Measurements from ENCODE around the gene DUOXA1.

DUOXA1 gene

GRCh38 chr15:45151998-45152828, 22.5 kb upstream of the DUOXA1 start:
- Histone ChIP-seq H3K9me3 (ENCODE audit: control insufficient read depth in 1 of 2, low read length in 2 of 2) (no peaks in the 10 kb centered on the region), H3K9ac (ENCODE audit: low read depth in 1 of 2, low read length in 2 of 2) (no peak overlapping the region), H3K27me3 (ENCODE audit: control insufficient read depth in 1 of 2, insufficient read depth in 2 of 2, low read length in 2 of 2) (no peaks in the 10 kb centered on the region), H3K36me3 (ENCODE audit: control insufficient read depth in 1 of 2, insufficient read depth in 2 of 2, low read length in 2 of 2) (no peaks in the 10 kb centered on the region), H3K27ac (ENCODE audit: low read depth, low read length) (no peak overlapping the region), H3K4me1 (ENCODE audit: control insufficient read depth in 1 of 2, insufficient read depth in 2 of 2, low read length in 2 of 2) (no peaks in the 10 kb centered on the region), H3K4me3 (ENCODE audit: low read depth in 1 of 2, low read length in 2 of 2) (no peak overlapping the region)

GRCh38 chr15:45150997-45151396, 21.3 kb upstream of the DUOXA1 start:
- Histone ChIP-seq H3K9ac (ENCODE audit: low read depth in 1 of 2, low read length in 2 of 2) (no peak overlapping the region), H3K4me1 (ENCODE audit: control insufficient read depth in 1 of 2, insufficient read depth in 2 of 2, low read length in 2 of 2) (no peaks in the 10 kb centered on the region), H3K9me3 (ENCODE audit: control insufficient read depth in 1 of 2, low read length in 2 of 2) (no peaks in the 10 kb centered on the region), H3K27ac (ENCODE audit: low read depth, low read length) (no peak overlapping the region), H3K4me3 (ENCODE audit: low read depth in 1 of 2, low read length in 2 of 2) (no peak overlapping the region), H3K36me3 (ENCODE audit: control insufficient read depth in 1 of 2, insufficient read depth in 2 of 2, low read length in 2 of 2) (no peaks in the 10 kb centered on the region), H3K27me3 (ENCODE audit: control insufficient read depth in 1 of 2, insufficient read depth in 2 of 2, low read length in 2 of 2) (no peaks in the 10 kb centered on the region)

- no peak overlapping the region for H3K27ac ChIP-seq (ENCODE audit: low read depth, low read length)
- H3K27me3 ChIP-seq (ENCODE audit: control insufficient read depth in 1 of 2, insufficient read depth in 2 of 2, low read length in 2 of 2): no peaks in the 10 kb centered on the region
- H3K9me3 ChIP-seq (ENCODE audit: control insufficient read depth in 1 of 2, low read length in 2 of 2): no peaks in the 10 kb centered on the region
- H3K4me1 ChIP-seq (ENCODE audit: control insufficient read depth in 1 of 2, insufficient read depth in 2 of 2, low read length in 2 of 2): no peaks in the 10 kb centered on the region
- H3K9ac ChIP-seq (ENCODE audit: low read depth in 1 of 2, low read length in 2 of 2): no peak overlapping the region
- H3K36me3 ChIP-seq (ENCODE audit: control insufficient read depth in 1 of 2, insufficient read depth in 2 of 2, low read length in 2 of 2): no peaks in the 10 kb centered on the region
- no peak overlapping the region for H3K4me3 ChIP-seq (ENCODE audit: low read depth in 1 of 2, low read length in 2 of 2)
Measured at GRCh38 chr15:45150481-45150880, 20.8 kb upstream of the DUOXA1 start.

- no peak overlapping the region for H3K9ac ChIP-seq (ENCODE audit: low read depth in 1 of 2, low read length in 2 of 2)
- no peaks in the 10 kb centered on the region for H3K4me1 ChIP-seq (ENCODE audit: control insufficient read depth in 1 of 2, insufficient read depth in 2 of 2, low read length in 2 of 2)
- H3K9me3 ChIP-seq (ENCODE audit: control insufficient read depth in 1 of 2, low read length in 2 of 2): no peaks in the 10 kb centered on the region
- H3K36me3 ChIP-seq (ENCODE audit: control insufficient read depth in 1 of 2, insufficient read depth in 2 of 2, low read length in 2 of 2): no peaks in the 10 kb centered on the region
- H3K4me3 ChIP-seq (ENCODE audit: low read depth in 1 of 2, low read length in 2 of 2): no peak overlapping the region
- no peak overlapping the region for H3K27ac ChIP-seq (ENCODE audit: low read depth, low read length)
- H3K27me3 ChIP-seq (ENCODE audit: control insufficient read depth in 1 of 2, insufficient read depth in 2 of 2, low read length in 2 of 2): no peaks in the 10 kb centered on the region
Measured at GRCh38 chr15:45149060-45149459, 19.4 kb upstream of the DUOXA1 start.

- no peaks in the 10 kb centered on the region for H3K9me3 ChIP-seq (ENCODE audit: control insufficient read depth in 1 of 2, low read length in 2 of 2)
- no peak overlapping the region for H3K4me3 ChIP-seq (ENCODE audit: low read depth in 1 of 2, low read length in 2 of 2)
- no peaks in the 10 kb centered on the region for H3K36me3 ChIP-seq (ENCODE audit: control insufficient read depth in 1 of 2, insufficient read depth in 2 of 2, low read length in 2 of 2)
- no peaks in the 10 kb centered on the region for H3K4me1 ChIP-seq (ENCODE audit: control insufficient read depth in 1 of 2, insufficient read depth in 2 of 2, low read length in 2 of 2)
- no peak overlapping the region for H3K27ac ChIP-seq (ENCODE audit: low read depth, low read length)
- H3K27me3 ChIP-seq (ENCODE audit: control insufficient read depth in 1 of 2, insufficient read depth in 2 of 2, low read length in 2 of 2): no peaks in the 10 kb centered on the region
- no peak overlapping the region for H3K9ac ChIP-seq (ENCODE audit: low read depth in 1 of 2, low read length in 2 of 2)
Measured at GRCh38 chr15:45148076-45149059, 18.7 kb upstream of the DUOXA1 start.

- Histone ChIP-seq H3K27ac (ENCODE audit: low read depth, low read length) (no peak overlapping the region), H3K4me3 (ENCODE audit: low read depth in 1 of 2, low read length in 2 of 2) (no peak overlapping the region), H3K36me3 (ENCODE audit: control insufficient read depth in 1 of 2, insufficient read depth in 2 of 2, low read length in 2 of 2) (no peaks in the 10 kb centered on the region), H3K27me3 (ENCODE audit: control insufficient read depth in 1 of 2, insufficient read depth in 2 of 2, low read length in 2 of 2) (no peaks in the 10 kb centered on the region), H3K4me1 (ENCODE audit: control insufficient read depth in 1 of 2, insufficient read depth in 2 of 2, low read length in 2 of 2) (no peaks in the 10 kb centered on the region), H3K9me3 (ENCODE audit: control insufficient read depth in 1 of 2, low read length in 2 of 2) (no peaks in the 10 kb centered on the region), H3K9ac (ENCODE audit: low read depth in 1 of 2, low read length in 2 of 2) (no peak overlapping the region)
Measured at GRCh38 chr15:45147606-45148005, 17.9 kb upstream of the DUOXA1 start.

GRCh38 chr15:45146405-45146804, 16.7 kb upstream of the DUOXA1 start:
- Histone ChIP-seq H3K9me3 (ENCODE audit: control insufficient read depth in 1 of 2, low read length in 2 of 2) (no peaks in the 10 kb centered on the region), H3K9ac (ENCODE audit: low read depth in 1 of 2, low read length in 2 of 2) (no peak overlapping the region), H3K27me3 (ENCODE audit: control insufficient read depth in 1 of 2, insufficient read depth in 2 of 2, low read length in 2 of 2) (no peaks in the 10 kb centered on the region), H3K27ac (ENCODE audit: low read depth, low read length) (no peak overlapping the region), H3K36me3 (ENCODE audit: control insufficient read depth in 1 of 2, insufficient read depth in 2 of 2, low read length in 2 of 2) (no peaks in the 10 kb centered on the region), H3K4me3 (ENCODE audit: low read depth in 1 of 2, low read length in 2 of 2) (no peak overlapping the region), H3K4me1 (ENCODE audit: control insufficient read depth in 1 of 2, insufficient read depth in 2 of 2, low read length in 2 of 2) (no peaks in the 10 kb centered on the region)

GRCh38 chr15:45144775-45145174, 15.1 kb upstream of the DUOXA1 start:
- no peak overlapping the region for H3K27ac ChIP-seq (ENCODE audit: low read depth, low read length)
- no peaks in the 10 kb centered on the region for H3K27me3 ChIP-seq (ENCODE audit: control insufficient read depth in 1 of 2, insufficient read depth in 2 of 2, low read length in 2 of 2)
- no peaks in the 10 kb centered on the region for H3K9me3 ChIP-seq (ENCODE audit: control insufficient read depth in 1 of 2, low read length in 2 of 2)
- H3K4me3 ChIP-seq (ENCODE audit: low read depth in 1 of 2, low read length in 2 of 2): no peak overlapping the region
- H3K36me3 ChIP-seq (ENCODE audit: control insufficient read depth in 1 of 2, insufficient read depth in 2 of 2, low read length in 2 of 2): no peaks in the 10 kb centered on the region
- H3K4me1 ChIP-seq (ENCODE audit: control insufficient read depth in 1 of 2, insufficient read depth in 2 of 2, low read length in 2 of 2): no peaks in the 10 kb centered on the region
- no peak overlapping the region for H3K9ac ChIP-seq (ENCODE audit: low read depth in 1 of 2, low read length in 2 of 2)

GRCh38 chr15:45143946-45144345, 14.3 kb upstream of the DUOXA1 start:
- Histone ChIP-seq H3K36me3 (ENCODE audit: control insufficient read depth in 1 of 2, insufficient read depth in 2 of 2, low read length in 2 of 2) (no peaks in the 10 kb centered on the region), H3K9ac (ENCODE audit: low read depth in 1 of 2, low read length in 2 of 2) (no peak overlapping the region), H3K27ac (ENCODE audit: low read depth, low read length) (no peak overlapping the region), H3K9me3 (ENCODE audit: control insufficient read depth in 1 of 2, low read length in 2 of 2) (no peaks in the 10 kb centered on the region), H3K27me3 (ENCODE audit: control insufficient read depth in 1 of 2, insufficient read depth in 2 of 2, low read length in 2 of 2) (no peaks in the 10 kb centered on the region), H3K4me1 (ENCODE audit: control insufficient read depth in 1 of 2, insufficient read depth in 2 of 2, low read length in 2 of 2) (no peaks in the 10 kb centered on the region), H3K4me3 (ENCODE audit: low read depth in 1 of 2, low read length in 2 of 2) (no peak overlapping the region)

- H3K9me3 ChIP-seq (ENCODE audit: control insufficient read depth in 1 of 2, low read length in 2 of 2): no peaks in the 10 kb centered on the region
- no peak overlapping the region for H3K9ac ChIP-seq (ENCODE audit: low read depth in 1 of 2, low read length in 2 of 2)
- no peaks in the 10 kb centered on the region for H3K27me3 ChIP-seq (ENCODE audit: control insufficient read depth in 1 of 2, insufficient read depth in 2 of 2, low read length in 2 of 2)
- H3K4me3 ChIP-seq (ENCODE audit: low read depth in 1 of 2, low read length in 2 of 2): no peak overlapping the region
- H3K36me3 ChIP-seq (ENCODE audit: control insufficient read depth in 1 of 2, insufficient read depth in 2 of 2, low read length in 2 of 2): no peaks in the 10 kb centered on the region
- no peak overlapping the region for H3K27ac ChIP-seq (ENCODE audit: low read depth, low read length)
- no peaks in the 10 kb centered on the region for H3K4me1 ChIP-seq (ENCODE audit: control insufficient read depth in 1 of 2, insufficient read depth in 2 of 2, low read length in 2 of 2)
Measured at GRCh38 chr15:45143056-45143455, 13.4 kb upstream of the DUOXA1 start.
